Astrocyte (in vitro differentiated cells and primary cell): ENCODE data around the gene LBP. TPM values are rescaled to one million over a fixed set of nuclear protein-coding genes. Genes with fewer than 3 reads are reported as not detected.

ENCODE experiments used
- total RNA-seq: library from RNA; stranded (reverse); gene quantifications from 2 replicates; pipeline ENCODE4 v1.2.1, GENCODE V29; 2021

LBP gene
- total RNA-seq, 1 donor from 2014 or later = not detected

Other genes with a start within 250 kb of the LBP start
- 48.2 and 98.9 TPM in 2 replicates for gene TGM2, start 181.2 kb upstream of the LBP start, total RNA-seq
- gene KIAA1755, start 85.7 kb upstream of the LBP start, total RNA-seq = 0.77 and 1.1 TPM in 2 replicates
- gene BPI, start 42.3 kb upstream of the LBP start, total RNA-seq = not detected in 2 replicates
- 34.2 and 39.3 TPM in 2 replicates for gene SNHG17, start 88.8 kb downstream of the LBP start, total RNA-seq
- 39.0 and 40.2 TPM in 2 replicates for gene RALGAPB, start 126.4 kb downstream of the LBP start, total RNA-seq
- not detected in 2 replicates for gene ADIG, start 234.7 kb downstream of the LBP start, total RNA-seq